GM10248 (cell line): ENCODE results near the gene ELOVL5.

Experiments used
- CTCF ChIA-PET: fragments of 300-600 bp; sonication (Branson Sonifier 250); formaldehyde crosslinking; extraction: SDS; loops from one replicate; lab custom pipeline; 2021; ENCODE audit warnings: antibody characterized with exemption; lab: Yijun Ruan, JAX
- POLR2A ChIA-PET: fragments of 350-650 bp; sonication (Branson Sonifier 250); formaldehyde crosslinking; extraction: SDS; loops from one replicate; lab custom pipeline; 2020; ENCODE audit warnings: antibody characterized with exemption; lab: Yijun Ruan, JAX
- DNase-seq: peaks from one replicate; pipeline ENCODE4 v3.0.0; 2012; ENCODE audit errors: extremely low spot score
- TF ChIP-seq, protein P1 (sequence below): IDR thresholded peaks from 2 replicates; pipeline ENCODE4 v1.5.1; 2012; ENCODE audit warnings: mild to moderate bottlenecking, low read depth; ENCODE audit errors: extremely low read depth, missing control alignments, control extremely low read depth

Gene ELOVL5

GRCh38 chr6:53295176-53295575 is 53.6 kb downstream of the ELOVL5 start:
- DNase-seq: no peak
- TF ChIP-seq, protein P1, sequence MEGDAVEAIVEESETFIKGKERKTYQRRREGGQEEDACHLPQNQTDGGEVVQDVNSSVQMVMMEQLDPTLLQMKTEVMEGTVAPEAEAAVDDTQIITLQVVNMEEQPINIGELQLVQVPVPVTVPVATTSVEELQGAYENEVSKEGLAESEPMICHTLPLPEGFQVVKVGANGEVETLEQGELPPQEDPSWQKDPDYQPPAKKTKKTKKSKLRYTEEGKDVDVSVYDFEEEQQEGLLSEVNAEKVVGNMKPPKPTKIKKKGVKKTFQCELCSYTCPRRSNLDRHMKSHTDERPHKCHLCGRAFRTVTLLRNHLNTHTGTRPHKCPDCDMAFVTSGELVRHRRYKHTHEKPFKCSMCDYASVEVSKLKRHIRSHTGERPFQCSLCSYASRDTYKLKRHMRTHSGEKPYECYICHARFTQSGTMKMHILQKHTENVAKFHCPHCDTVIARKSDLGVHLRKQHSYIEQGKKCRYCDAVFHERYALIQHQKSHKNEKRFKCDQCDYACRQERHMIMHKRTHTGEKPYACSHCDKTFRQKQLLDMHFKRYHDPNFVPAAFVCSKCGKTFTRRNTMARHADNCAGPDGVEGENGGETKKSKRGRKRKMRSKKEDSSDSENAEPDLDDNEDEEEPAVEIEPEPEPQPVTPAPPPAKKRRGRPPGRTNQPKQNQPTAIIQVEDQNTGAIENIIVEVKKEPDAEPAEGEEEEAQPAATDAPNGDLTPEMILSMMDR: no peak
- CTCF ChIA-PET: interaction anchor here (1.4 to 2.1 kb wide), 3 partner anchors 15 to 33 kb away, joined by 4 to 6 read pairs (median 6); no protein-coding TSS in a partner anchor
- POLR2A ChIA-PET: no interaction called here

- TF ChIP-seq, protein P1: no peak
- ChIA-PET POLR2A (no interaction called here), CTCF (interaction anchor here (0.8 to 2.1 kb wide), 7 partner anchors 9 to 122 kb away, joined by 3 to 6 read pairs (median 4); no protein-coding TSS in a partner anchor)
- no peak for DNase-seq
Measured at GRCh38 chr6:53294611-53295010, 54.1 kb downstream of the ELOVL5 start.

DNA sequence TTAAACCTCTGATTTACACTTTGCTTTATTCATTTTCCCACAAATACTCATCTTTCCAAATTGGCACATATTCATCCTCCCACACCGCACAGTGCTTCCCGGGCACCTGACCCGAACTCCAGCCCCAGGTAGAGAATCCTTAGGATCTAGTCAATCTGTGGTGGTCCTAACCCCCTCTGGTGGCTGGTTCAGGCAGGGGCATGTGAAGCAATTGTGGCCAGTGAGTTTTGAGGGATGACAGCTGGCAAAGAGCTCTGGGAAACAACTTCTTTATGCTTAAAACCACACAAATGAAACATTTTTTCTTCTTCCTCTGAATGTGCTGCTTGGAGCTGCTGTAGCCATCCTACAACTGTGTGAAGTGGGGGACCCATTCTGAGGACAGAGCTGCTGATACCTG is 54.7 kb downstream of the ELOVL5 start:
- DNase-seq: no peak
- ChIA-PET POLR2A (no interaction called here), CTCF (interaction anchor here (0.8 to 2.1 kb wide), 7 partner anchors 9 to 122 kb away, joined by 3 to 6 read pairs (median 4); no protein-coding TSS in a partner anchor)
- TF ChIP-seq, protein P1: peak; percentile 50

DNA sequence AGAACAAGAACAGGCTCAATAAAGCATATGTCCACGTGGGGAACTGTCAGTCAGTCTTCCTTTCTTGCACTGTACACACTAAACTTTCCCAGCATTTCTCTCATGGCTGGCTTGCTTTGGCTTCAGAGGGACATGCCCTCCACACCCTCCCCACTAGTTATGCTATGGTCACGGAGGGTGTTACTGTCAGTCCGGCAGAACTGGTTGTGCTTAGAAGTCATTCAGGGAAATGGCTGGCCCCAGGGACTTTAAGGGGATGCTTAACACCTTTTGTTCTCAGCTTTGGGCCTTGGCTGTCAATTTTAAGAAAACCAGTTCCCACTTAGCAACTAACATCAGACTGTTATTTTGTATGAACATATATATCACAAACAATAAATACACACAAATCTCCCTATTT is 55.1 kb downstream of the ELOVL5 start:
- DNase-seq: no peak
- ChIA-PET POLR2A (no interaction called here), CTCF (interaction anchor here (1.1 to 2.1 kb wide), 2 partner anchors 8 to 19 kb away, joined by 5 to 6 read pairs; no protein-coding TSS in a partner anchor)
- TF ChIP-seq, protein P1: no peak

DNA sequence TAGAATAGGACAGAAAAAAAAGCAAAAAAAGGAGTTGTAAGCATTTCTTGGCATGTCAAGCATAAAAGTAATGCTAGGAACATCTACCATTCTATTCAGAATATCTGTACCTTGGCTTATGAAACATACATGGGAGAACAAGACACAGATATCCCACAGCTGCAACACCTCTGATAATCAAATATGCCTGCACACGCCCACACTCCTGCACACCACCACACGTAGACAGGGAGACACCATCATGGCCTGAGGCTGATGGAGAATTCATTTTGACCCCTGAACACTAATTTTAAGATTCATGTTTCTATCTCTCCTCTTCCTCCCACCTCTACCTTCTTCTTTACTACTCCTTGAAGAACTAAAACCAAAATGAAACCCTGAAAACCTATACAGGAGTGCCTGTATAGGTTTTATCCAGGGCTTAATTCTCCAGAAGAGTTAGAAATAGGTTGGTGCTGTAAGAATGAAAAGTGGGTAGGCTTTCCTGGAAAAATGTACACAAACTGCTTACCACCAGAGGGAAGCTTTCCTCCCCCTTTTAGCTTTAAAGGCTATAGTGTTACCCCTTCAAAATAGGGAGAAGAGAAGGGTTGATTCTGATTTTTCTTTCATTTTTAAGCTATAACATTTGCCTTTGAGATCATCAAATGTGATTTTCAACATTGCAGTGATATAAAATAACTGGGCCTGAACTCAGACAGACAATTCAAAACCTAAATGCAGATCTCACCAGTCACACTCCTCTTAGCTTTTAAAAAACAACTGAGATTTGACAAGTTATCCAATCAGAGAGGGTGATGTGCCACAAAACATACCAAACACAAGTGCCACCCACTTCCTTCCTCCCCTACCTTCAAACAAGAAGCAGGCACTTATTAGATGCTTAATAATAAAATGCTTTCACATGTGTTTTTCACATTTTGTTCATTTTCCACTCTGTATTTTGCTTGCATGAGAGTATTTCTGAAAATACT is 57.9 kb downstream of the ELOVL5 start:
- no peak for DNase-seq
- TF ChIP-seq, protein P1: no peak
- CTCF ChIA-PET: interaction anchor here (0.6 to 1.5 kb wide), 6 partner anchors 8 to 119 kb away, joined by 3 to 4 read pairs (median 3); no protein-coding TSS in a partner anchor
- POLR2A ChIA-PET: no interaction called here

GRCh38 chr6:53287336-53288225 is 61.2 kb downstream of the ELOVL5 start:
- ChIA-PET POLR2A (no interaction called here), CTCF (interaction anchor here (1.1 kb wide), 1 partner anchor 9 kb away, joined by 3 read pairs; no protein-coding TSS in a partner anchor)
- TF ChIP-seq, protein P1: no peak
- DNase-seq: no peak
